Measurements from ENCODE around the gene SPRR5.

The SPRR5 gene

DNA sequence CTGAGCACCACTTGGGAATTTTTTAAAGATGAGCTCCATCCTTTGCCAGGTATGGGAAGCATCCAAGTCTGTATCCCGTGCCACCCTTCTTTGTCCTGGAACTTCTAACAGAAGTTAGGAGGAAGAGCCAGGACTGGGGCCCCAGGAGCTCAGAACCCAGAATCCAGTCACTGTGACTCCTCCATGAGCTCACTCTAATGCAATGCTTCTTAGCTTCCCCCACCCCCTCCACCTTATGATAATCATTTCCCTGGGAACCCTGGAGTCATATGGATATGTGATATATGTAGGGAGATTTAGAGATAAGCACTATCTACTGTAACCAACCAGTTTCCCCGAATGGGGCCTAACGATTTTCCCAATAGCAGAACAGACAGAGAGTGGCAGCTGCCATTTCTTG is 758 bp upstream of the SPRR5 start:
- no peak for DNase-seq (ENCODE audit: low read depth)

- DNase-seq (ENCODE audit: low read depth) = no peak
Measured at GRCh38 chr1:152951711-152952110, 4.7 kb downstream of the SPRR5 start.

DNA sequence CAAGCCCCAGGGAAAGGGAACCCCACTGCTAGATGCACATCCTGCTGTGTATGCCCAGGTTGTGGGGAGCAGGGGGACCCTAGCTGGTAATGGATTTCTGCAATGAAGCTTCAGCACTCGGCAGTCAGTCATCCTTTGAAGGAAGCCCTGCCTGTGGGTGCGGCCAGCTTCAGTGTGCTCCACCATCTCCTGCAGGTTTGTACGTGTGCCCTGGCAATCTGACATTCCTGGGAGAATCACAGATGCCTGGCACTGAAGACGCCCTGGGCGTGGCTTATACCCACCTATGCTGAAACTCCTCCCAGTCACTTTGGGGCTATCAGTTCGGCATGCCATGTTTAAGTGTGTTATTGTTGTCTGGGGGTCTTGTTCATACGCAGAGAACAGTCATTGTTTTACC is 6.8 kb downstream of the SPRR5 start:
- no peak for DNase-seq (ENCODE audit: low read depth)

- peak; percentile 1 for DNase-seq (ENCODE audit: low read depth)
Measured at GRCh38 chr1:152954436-152954835, 7.4 kb downstream of the SPRR5 start.

DNA sequence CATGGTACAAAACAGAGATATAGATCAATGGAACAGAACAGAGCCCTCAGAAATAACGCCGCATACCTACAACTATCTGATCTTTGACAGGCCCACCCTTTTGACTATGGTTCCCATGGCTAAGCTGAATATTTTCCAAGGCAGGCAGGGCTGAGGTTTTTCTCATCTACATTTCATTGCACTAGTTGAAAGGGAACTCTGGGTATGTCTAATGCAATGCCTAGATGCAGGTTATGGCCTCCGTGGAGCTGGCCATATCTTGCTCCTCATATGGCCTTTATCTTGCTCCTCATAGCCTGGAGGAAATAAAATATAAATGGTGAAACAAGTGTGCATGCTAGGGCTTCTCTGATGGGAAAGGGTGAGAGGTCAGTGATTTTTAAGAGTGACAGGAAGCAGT is 10.6 kb downstream of the SPRR5 start:
- DNase-seq (ENCODE audit: low read depth) = no peak

DNA sequence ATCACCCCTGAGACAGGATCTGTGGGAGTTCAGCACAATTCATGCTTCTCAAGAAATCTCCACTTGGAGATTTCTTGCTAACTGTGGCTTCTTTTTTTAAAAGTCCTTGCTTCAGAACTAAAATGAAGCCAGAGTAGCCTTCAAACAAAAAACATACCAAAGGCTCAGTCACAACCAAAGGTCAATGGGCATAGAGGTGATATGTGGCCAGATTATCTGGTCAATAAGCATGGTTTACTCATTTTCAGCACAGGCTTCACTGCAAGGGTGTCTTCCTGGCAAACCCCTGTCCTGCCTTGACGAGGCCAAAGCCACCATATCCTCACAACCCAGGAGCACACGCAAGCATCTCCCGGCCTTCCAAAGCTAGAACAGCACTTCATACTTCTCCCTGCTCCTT is 12.3 kb downstream of the SPRR5 start:
- DNase-seq (ENCODE audit: low read depth) = no peak

GRCh38 chr1:152959801-152960451 is 12.9 kb downstream of the SPRR5 start:
- no peak for DNase-seq (ENCODE audit: low read depth)

- no peak for DNase-seq (ENCODE audit: low read depth)
Measured at GRCh38 chr1:152960452-152961044, 13.5 kb downstream of the SPRR5 start.

GRCh38 chr1:152961226-152961891 is 14.4 kb downstream of the SPRR5 start:
- DNase-seq (ENCODE audit: low read depth) = no peak

GRCh38 chr1:152962876-152963415 is 15.9 kb downstream of the SPRR5 start:
- DNase-seq (ENCODE audit: low read depth) = no peak

DNA sequence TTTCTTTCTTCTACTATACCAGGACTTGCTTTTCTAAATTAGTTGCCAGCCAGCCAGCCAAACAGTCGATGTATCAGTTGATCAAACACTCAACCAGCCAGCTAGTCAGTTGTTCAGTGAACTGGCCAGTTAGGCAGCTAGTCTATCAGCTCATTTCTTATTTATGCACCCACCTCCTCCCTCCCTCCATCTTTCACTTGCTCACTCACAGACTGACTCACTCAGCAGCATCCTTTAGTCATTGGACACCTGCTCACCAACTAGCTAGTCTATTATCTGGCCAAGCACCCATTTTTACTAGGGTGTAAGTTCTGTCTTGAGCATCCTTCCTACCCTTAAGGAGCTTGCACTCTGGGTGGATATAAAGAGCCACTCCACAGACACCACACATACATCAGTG is 17.5 kb downstream of the SPRR5 start:
- DNase-seq (ENCODE audit: low read depth) = no peak

DNA sequence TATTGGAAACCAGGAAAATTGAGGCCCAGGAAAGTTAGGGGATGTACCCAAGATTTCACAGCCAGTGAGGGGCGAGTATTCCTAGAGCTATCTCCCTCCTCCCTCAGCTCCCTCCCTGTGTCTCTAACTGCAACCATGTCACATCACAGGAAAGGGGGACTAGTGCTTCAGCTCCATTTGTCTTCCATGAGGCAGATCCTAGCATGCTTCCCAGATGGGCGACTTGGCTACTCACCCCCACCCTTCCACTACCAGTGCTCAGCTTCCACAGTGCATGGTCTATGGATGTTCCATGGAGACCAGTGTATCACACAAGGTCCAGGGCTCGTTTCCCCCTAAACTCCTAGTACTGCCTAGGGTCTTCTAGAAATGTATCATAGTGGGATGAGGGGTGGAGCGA is 18.8 kb downstream of the SPRR5 start:
- DNase-seq (ENCODE audit: low read depth) = no peak

DNA sequence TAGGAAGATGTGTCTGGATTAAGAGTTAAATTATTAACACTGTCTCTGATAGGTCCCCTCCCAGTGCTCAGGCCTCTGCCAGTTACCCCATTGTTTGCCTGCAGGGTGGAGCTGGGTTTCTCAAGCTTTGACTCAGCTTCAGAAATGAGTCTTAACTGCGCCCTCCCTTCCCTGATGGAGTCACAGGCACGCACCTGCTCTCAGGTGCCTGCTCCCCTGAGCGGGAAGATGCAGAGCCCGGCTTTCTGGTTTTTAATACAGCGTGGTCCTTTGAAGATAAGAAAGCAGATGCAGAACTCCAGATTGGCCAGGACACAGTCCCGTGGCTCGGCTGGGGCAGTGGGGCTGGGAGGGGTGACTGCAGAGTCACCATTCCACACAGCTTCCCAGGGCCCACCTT is 20.2 kb downstream of the SPRR5 start:
- DNase-seq (ENCODE audit: low read depth) = no peak

DNA sequence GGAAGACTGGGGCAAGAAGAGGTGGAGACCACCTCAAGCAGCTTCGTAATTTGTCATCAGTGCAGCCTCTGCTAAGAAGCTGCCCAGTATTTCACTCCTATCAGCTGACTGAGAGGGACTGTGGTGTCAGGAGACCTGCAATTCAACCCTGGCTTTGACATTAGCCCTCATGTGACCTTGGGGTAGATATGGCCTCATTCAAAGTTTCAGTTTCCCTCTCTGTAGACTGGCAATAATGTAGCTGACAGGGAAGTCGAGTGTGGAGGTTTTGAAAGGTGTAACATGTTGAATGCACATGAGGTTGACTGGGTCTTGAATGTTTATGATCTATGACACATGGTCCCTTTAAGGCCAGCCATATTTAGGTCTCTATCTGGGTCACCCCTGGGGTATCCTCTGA is 21.2 kb downstream of the SPRR5 start:
- no peak for DNase-seq (ENCODE audit: low read depth)

DNA sequence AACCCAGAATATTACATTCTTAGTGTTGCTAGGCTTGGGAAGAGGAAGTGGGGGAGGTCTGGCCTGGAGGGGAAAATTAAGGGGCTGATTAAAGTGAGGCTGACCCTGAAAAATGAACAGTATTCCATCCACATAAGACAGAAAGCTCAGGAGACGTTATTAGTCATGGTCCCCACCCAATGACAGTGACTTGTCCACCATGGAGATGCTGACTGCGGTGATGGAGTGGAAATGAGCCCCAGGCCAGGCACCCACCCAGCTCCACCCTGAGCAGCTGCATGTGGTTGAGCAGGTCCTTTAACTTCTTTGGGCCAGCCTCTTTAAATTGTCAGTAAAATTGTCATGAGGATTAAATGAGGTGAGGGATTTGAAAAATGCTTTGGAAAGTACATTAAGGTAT is 22.0 kb downstream of the SPRR5 start:
- DNase-seq (ENCODE audit: low read depth) = no peak

- no peak for DNase-seq (ENCODE audit: low read depth)
Measured at GRCh38 chr1:152970495-152970894, 23.5 kb downstream of the SPRR5 start, which contains the start of gene SPRR4. TSS of gene SPRR4 (plus strand) at chr1:152970648. CDS start at chr1:152971891, 1,243 bp downstream.

DNA sequence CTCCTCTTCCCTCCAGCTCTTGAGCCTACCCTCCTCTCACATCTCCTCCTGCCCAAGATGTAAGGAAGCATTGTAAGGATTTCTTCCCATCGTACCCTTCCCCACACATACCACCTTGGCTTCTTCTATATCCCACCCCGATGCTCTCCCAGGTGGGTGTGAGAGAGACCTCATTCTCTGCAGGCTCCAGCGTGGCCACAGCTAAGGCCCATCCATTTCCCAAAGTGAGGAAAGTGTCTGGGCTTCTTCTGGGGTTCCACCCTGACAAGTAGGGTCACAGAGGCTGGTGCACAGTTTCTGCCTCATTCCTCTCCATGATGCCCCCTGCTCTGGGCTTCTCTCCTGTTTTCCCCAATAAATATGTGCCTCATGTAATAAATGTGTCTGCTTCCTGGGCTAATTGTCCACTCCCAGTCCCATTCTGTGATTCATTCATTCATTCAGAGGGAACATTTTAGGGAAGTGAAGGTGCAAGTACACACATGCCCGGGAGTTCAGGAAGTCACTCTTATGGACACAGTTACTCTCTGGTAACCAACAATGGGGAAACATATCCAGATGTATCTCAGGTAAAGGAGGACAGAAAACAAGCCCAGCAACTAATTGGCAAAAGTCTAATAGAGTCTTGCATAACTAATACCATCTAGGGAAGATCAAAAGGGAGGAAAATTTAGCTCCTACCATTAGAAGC is 25.3 kb downstream of the SPRR5 start:
- no peak for DNase-seq (ENCODE audit: low read depth)

- DNase-seq (ENCODE audit: low read depth) = no peak
Measured at GRCh38 chr1:152976688-152977087, 29.7 kb downstream of the SPRR5 start.

- DNase-seq (ENCODE audit: low read depth) = no peak
Measured at GRCh38 chr1:152977614-152978013, 30.6 kb downstream of the SPRR5 start.

- no peak for DNase-seq (ENCODE audit: low read depth)
Measured at GRCh38 chr1:152980676-152981075, 33.7 kb downstream of the SPRR5 start.

DNA sequence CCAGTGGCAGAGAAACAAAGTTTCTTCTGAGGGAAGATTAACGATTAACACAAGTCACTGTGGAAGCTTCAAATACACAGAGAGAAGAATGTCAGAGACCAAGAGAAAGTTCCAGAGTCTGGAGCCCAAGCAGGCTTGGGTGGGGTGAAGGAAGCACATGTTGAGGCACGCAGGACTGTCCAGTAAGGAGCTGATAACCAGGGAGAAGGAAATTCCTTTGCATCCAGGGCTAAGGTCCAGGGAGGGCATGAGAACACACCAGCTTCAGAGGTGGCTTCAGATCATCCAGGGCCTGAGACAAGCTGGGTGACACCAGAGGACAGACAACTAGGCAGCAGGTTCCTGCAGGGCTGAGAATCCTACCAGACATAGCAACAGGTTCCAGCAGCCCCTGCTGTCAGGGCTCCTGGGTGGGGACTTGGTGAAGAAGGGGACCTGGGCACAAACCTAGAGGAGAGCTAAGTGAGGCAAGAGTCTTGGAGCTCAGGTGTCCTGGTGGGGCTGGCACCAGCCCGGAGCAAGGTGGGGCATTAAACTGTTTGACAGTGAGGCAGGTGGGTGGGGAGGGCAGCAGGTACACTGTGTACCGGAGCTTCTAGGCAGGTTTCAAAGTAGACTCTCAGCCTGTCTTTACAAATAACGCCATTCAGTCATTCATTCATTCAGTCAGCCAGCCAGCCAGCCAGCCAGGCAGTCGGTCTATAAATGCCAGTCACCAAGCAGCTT is 34.3 kb downstream of the SPRR5 start:
- no peak for DNase-seq (ENCODE audit: low read depth)

- no peak for DNase-seq (ENCODE audit: low read depth)
Measured at GRCh38 chr1:152982076-152982475, 35.1 kb downstream of the SPRR5 start.
